ENCODE measurements around the gene KL. TPM values are rescaled to one million over a fixed set of nuclear protein-coding genes. Genes with fewer than 3 reads are reported as not detected.

Gene KL
- total and polyA plus RNA-seq, 4 donors: 0.38 to 5.9 (median 1.4) TPM

GRCh38 chr13:33091415-33091774, 75.2 kb downstream of the KL start:
- DNase-seq (no peak), ATAC-seq (ENCODE audit: low FRiP score) (no peak)
- H3K36me3 ChIP-seq (ENCODE audit: control insufficient read depth in 1 of 2, insufficient read depth in 2 of 2, low read length in 1 of 2): no peaks in the 10 kb centered on the region
- H3K4me3 ChIP-seq (ENCODE audit: low read length in 2 of 2): no peak overlapping the region
- WGBS, 2 donors: 93 to 97% methylated on average over 5 of the region's 5 CpGs
- H3K27me3 ChIP-seq (ENCODE audit: control insufficient read depth in 1 of 2, insufficient read depth in 2 of 2, low read length in 1 of 2): no peaks in the 10 kb centered on the region
- H3K4me1 ChIP-seq (ENCODE audit: control insufficient read depth in 1 of 2, insufficient read depth in 2 of 2, low read length in 2 of 2): no peaks in the 10 kb centered on the region
- intact Hi-C loops (cut with DNase I): no loop called here
- no peak overlapping the region for H3K27ac ChIP-seq (ENCODE audit: low read depth in 1 of 2, low read length in 2 of 2)
- H3K9me3 ChIP-seq (ENCODE audit: control insufficient read depth, low read length): peaks cover 1% of the 10 kb centered on the region

- no peak for ATAC-seq (ENCODE audit: low FRiP score)
- intact Hi-C loops (cut with DNase I): no loop called here
- H3K27ac ChIP-seq (ENCODE audit: low read depth in 1 of 2, low read length in 2 of 2): no peak overlapping the region
- no peaks in the 10 kb centered on the region for H3K36me3 ChIP-seq (ENCODE audit: control insufficient read depth in 1 of 2, insufficient read depth in 2 of 2, low read length in 1 of 2)
- H3K4me3 ChIP-seq (ENCODE audit: low read length in 2 of 2): no peak overlapping the region
- DNase-seq: no peak
- H3K27me3 ChIP-seq (ENCODE audit: control insufficient read depth in 1 of 2, insufficient read depth in 2 of 2, low read length in 1 of 2): no peaks in the 10 kb centered on the region
- H3K4me1 ChIP-seq (ENCODE audit: control insufficient read depth in 1 of 2, insufficient read depth in 2 of 2, low read length in 2 of 2): no peaks in the 10 kb centered on the region
- peaks cover 1% of the 10 kb centered on the region for H3K9me3 ChIP-seq (ENCODE audit: control insufficient read depth, low read length)
- WGBS, 2 donors: 91% methylated on average over 11 of the region's 11 CpGs
Observed at GRCh38 chr13:33092073-33092987, 76.1 kb downstream of the KL start.

- DNase-seq (no peak), ATAC-seq (ENCODE audit: low FRiP score) (no peak)
- Histone ChIP-seq H3K36me3 (ENCODE audit: control insufficient read depth in 1 of 2, insufficient read depth in 2 of 2, low read length in 1 of 2) (no peaks in the 10 kb centered on the region), H3K4me3 (ENCODE audit: low read length in 2 of 2) (no peak overlapping the region), H3K27ac (ENCODE audit: low read depth in 1 of 2, low read length in 2 of 2) (no peak overlapping the region), H3K9me3 (ENCODE audit: control insufficient read depth, low read length) (peaks cover 1% of the 10 kb centered on the region), H3K4me1 (ENCODE audit: control insufficient read depth in 1 of 2, insufficient read depth in 2 of 2, low read length in 2 of 2) (no peaks in the 10 kb centered on the region), H3K27me3 (ENCODE audit: control insufficient read depth in 1 of 2, insufficient read depth in 2 of 2, low read length in 1 of 2) (no peaks in the 10 kb centered on the region)
- 93 to 98% methylated on average over 2 of the region's 2 CpGs for WGBS, 2 donors
- intact Hi-C loops (cut with DNase I): no loop called here
Observed at GRCh38 chr13:33096886-33097605, 80.8 kb downstream of the KL start.

- intact Hi-C loops (cut with DNase I): no loop called here
- Histone ChIP-seq H3K9me3 (ENCODE audit: control insufficient read depth, low read length) (peaks cover 1% of the 10 kb centered on the region), H3K27me3 (ENCODE audit: control insufficient read depth in 1 of 2, insufficient read depth in 2 of 2, low read length in 1 of 2) (no peaks in the 10 kb centered on the region), H3K27ac (ENCODE audit: low read depth in 1 of 2, low read length in 2 of 2) (no peak overlapping the region), H3K36me3 (ENCODE audit: control insufficient read depth in 1 of 2, insufficient read depth in 2 of 2, low read length in 1 of 2) (no peaks in the 10 kb centered on the region), H3K4me3 (ENCODE audit: low read length in 2 of 2) (no peak overlapping the region), H3K4me1 (ENCODE audit: control insufficient read depth in 1 of 2, insufficient read depth in 2 of 2, low read length in 2 of 2) (no peaks in the 10 kb centered on the region)
- no peak for DNase-seq
- WGBS, 2 donors: 67 to 82% methylated on average over 3 of the region's 3 CpGs
- no peak for ATAC-seq (ENCODE audit: low FRiP score)
Observed at GRCh38 chr13:33099860-33100259, 83.6 kb downstream of the KL start.

GRCh38 chr13:33100886-33101285, 84.7 kb downstream of the KL start:
- DNase-seq (no peak), ATAC-seq (ENCODE audit: low FRiP score) (no peak)
- Histone ChIP-seq H3K4me1 (ENCODE audit: control insufficient read depth in 1 of 2, insufficient read depth in 2 of 2, low read length in 2 of 2) (no peaks in the 10 kb centered on the region), H3K27me3 (ENCODE audit: control insufficient read depth in 1 of 2, insufficient read depth in 2 of 2, low read length in 1 of 2) (no peaks in the 10 kb centered on the region), H3K27ac (ENCODE audit: low read depth in 1 of 2, low read length in 2 of 2) (no peak overlapping the region), H3K36me3 (ENCODE audit: control insufficient read depth in 1 of 2, insufficient read depth in 2 of 2, low read length in 1 of 2) (no peaks in the 10 kb centered on the region), H3K4me3 (ENCODE audit: low read length in 2 of 2) (no peak overlapping the region), H3K9me3 (ENCODE audit: control insufficient read depth, low read length) (peaks cover under 1% of the 10 kb centered on the region)
- intact Hi-C loops (cut with DNase I): no loop called here
- WGBS, 2 donors: 69 to 79% methylated on average over 3 of the region's 3 CpGs

GRCh38 chr13:33101835-33102234, 85.6 kb downstream of the KL start:
- Histone ChIP-seq H3K4me1 (ENCODE audit: control insufficient read depth in 1 of 2, insufficient read depth in 2 of 2, low read length in 2 of 2) (no peaks in the 10 kb centered on the region), H3K9me3 (ENCODE audit: control insufficient read depth, low read length) (no peaks in the 10 kb centered on the region), H3K27ac (ENCODE audit: low read depth in 1 of 2, low read length in 2 of 2) (no peak overlapping the region), H3K36me3 (ENCODE audit: control insufficient read depth in 1 of 2, insufficient read depth in 2 of 2, low read length in 1 of 2) (peaks cover 0 to 2% of the 10 kb centered on the region in 2 donors), H3K4me3 (ENCODE audit: low read length in 2 of 2) (no peak overlapping the region), H3K27me3 (ENCODE audit: control insufficient read depth in 1 of 2, insufficient read depth in 2 of 2, low read length in 1 of 2) (no peaks in the 10 kb centered on the region)
- WGBS, 2 donors: 65 to 80% methylated on average over 2 of the region's 2 CpGs
- no peak for DNase-seq
- no peak for ATAC-seq (ENCODE audit: low FRiP score)
- intact Hi-C loops (cut with DNase I): no loop called here

- intact Hi-C loops (cut with DNase I): no loop called here
- no peak overlapping the region for H3K4me3 ChIP-seq (ENCODE audit: low read length in 2 of 2)
- ATAC-seq (ENCODE audit: low FRiP score) (no peak), DNase-seq (no peak)
- peaks cover 3 to 4% of the 10 kb centered on the region in 2 donors for H3K4me1 ChIP-seq (ENCODE audit: control insufficient read depth in 1 of 2, insufficient read depth in 2 of 2, low read length in 2 of 2)
- no peak overlapping the region for H3K27ac ChIP-seq (ENCODE audit: low read depth in 1 of 2, low read length in 2 of 2)
- WGBS, 2 donors: 83% methylated on average over 4 of the region's 4 CpGs
- no peaks in the 10 kb centered on the region for H3K9me3 ChIP-seq (ENCODE audit: control insufficient read depth, low read length)
- H3K27me3 ChIP-seq (ENCODE audit: control insufficient read depth in 1 of 2, insufficient read depth in 2 of 2, low read length in 1 of 2): no peaks in the 10 kb centered on the region
- peaks cover 0 to 2% of the 10 kb centered on the region in 2 donors for H3K36me3 ChIP-seq (ENCODE audit: control insufficient read depth in 1 of 2, insufficient read depth in 2 of 2, low read length in 1 of 2)
Observed at GRCh38 chr13:33103457-33103856, 87.2 kb downstream of the KL start.

- WGBS, 2 donors: 34 to 49% methylated on average over 9 of the region's 9 CpGs
- intact Hi-C loops (cut with DNase I): loop anchor here in 1 of 2 donors (5.0 kb wide), 1 partner anchor 437 kb away; no protein-coding TSS in a partner anchor
- Histone ChIP-seq H3K9me3 (ENCODE audit: control insufficient read depth, low read length) (no peaks in the 10 kb centered on the region), H3K4me3 (ENCODE audit: low read length in 2 of 2) (no peak overlapping the region), H3K4me1 (ENCODE audit: control insufficient read depth in 1 of 2, insufficient read depth in 2 of 2, low read length in 2 of 2) (peaks cover 6 to 7% of the 10 kb centered on the region in 2 donors), H3K27ac (ENCODE audit: low read depth in 1 of 2, low read length in 2 of 2) (peak overlapping the region in 1 of 2 donors; percentile 4), H3K27me3 (ENCODE audit: control insufficient read depth in 1 of 2, insufficient read depth in 2 of 2, low read length in 1 of 2) (no peaks in the 10 kb centered on the region), H3K36me3 (ENCODE audit: control insufficient read depth in 1 of 2, insufficient read depth in 2 of 2, low read length in 1 of 2) (peaks cover 0 to 2% of the 10 kb centered on the region in 2 donors)
- ATAC-seq (ENCODE audit: low FRiP score) (no peak), DNase-seq (no peak)
Observed at GRCh38 chr13:33105387-33106005, 89.3 kb downstream of the KL start.

Measured in aorta (tissue), 5 donors.